ENCODE data around the gene DAND5. TPM values are rescaled to one million over a fixed set of nuclear protein-coding genes. Genes with fewer than 3 reads are reported as not detected.
A peak's percentile ranks its signal among the peaks of the same experiment; 100 is the strongest.

Gene DAND5
- total and polyA plus RNA-seq, 2 of the 13 experiments (the other 11 are each of a cell fraction or from before 2014, with no cell fraction given): 0.04 TPM; not detected in 1

DNA sequence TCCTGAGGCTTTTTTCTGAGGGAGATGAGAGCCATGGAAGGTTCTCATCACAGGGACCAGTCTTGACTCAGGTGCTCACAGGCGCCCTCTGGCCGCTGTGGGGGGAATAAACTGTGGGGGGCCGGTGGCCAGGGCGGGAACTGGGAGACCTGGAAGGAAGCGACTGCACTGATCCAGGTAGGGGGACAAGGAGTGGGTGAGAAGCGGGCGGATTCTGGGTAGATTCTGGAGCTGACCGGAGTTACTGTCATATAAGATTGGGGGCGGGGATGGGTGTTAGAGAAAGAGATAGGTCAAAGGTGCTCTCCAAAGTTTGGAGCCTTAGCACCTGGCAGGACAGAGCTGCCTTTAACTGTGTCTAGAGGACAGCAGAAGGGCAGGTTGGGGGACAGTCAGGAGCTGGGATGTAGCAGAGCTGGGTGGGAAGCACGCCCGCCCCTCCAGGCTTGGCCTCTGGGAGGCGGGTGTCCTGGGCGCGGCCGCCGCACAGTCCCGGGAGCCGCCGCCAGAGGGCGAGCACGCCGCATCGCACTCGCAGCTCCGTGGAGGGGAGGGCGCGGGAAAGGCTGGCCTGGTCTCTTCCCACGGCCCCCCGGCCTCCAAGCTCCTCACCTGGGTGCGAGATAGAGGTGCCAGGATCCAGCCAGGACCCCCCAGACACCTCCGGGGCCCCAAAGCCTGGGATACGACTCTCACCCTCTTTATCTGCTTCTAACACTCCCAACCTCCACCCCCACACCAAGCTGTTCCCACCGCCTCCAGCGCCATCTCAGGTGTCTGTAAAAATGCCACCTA, 4.2 kb upstream of the DAND5 start (continued):
- TF ChIP-seq, protein P1, sequence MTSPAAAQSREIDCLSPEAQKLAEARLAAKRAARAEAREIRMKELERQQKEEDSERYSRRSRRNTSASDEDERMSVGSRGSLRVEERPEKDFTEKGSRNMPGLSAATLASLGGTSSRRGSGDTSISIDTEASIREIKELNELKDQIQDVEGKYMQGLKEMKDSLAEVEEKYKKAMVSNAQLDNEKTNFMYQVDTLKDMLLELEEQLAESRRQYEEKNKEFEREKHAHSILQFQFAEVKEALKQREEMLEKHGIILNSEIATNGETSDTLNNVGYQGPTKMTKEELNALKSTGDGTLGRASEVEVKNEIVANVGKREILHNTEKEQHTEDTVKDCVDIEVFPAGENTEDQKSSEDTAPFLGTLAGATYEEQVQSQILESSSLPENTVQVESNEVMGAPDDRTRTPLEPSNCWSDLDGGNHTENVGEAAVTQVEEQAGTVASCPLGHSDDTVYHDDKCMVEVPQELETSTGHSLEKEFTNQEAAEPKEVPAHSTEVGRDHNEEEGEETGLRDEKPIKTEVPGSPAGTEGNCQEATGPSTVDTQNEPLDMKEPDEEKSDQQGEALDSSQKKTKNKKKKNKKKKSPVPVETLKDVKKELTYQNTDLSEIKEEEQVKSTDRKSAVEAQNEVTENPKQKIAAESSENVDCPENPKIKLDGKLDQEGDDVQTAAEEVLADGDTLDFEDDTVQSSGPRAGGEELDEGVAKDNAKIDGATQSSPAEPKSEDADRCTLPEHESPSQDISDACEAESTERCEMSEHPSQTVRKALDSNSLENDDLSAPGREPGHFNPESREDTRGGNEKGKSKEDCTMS (CRISPR knock-in tag; conservative IDR thresholded peaks at IDR 0.05): no peak
- TF ChIP-seq ZNF282 (IDR thresholded peaks at IDR 0.05; ENCODE audit: partially characterized antibody): no peak
- no peak for TF ChIP-seq ZNF235 (CRISPR knock-in tag; IDR thresholded peaks at IDR 0.05; ENCODE audit: borderline replicate concordance)
- 0 out of 2 replicates have a peak, but pooled peaks have one; percentile 29 for TF ChIP-seq ZBTB7A (CRISPR knock-in tag; IDR thresholded peaks at IDR 0.05)
- TF ChIP-seq, protein P2, sequence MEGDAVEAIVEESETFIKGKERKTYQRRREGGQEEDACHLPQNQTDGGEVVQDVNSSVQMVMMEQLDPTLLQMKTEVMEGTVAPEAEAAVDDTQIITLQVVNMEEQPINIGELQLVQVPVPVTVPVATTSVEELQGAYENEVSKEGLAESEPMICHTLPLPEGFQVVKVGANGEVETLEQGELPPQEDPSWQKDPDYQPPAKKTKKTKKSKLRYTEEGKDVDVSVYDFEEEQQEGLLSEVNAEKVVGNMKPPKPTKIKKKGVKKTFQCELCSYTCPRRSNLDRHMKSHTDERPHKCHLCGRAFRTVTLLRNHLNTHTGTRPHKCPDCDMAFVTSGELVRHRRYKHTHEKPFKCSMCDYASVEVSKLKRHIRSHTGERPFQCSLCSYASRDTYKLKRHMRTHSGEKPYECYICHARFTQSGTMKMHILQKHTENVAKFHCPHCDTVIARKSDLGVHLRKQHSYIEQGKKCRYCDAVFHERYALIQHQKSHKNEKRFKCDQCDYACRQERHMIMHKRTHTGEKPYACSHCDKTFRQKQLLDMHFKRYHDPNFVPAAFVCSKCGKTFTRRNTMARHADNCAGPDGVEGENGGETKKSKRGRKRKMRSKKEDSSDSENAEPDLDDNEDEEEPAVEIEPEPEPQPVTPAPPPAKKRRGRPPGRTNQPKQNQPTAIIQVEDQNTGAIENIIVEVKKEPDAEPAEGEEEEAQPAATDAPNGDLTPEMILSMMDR (CRISPR knock-in tag; IDR thresholded peaks at IDR 0.05): peak; percentile 85
- no peak for TF ChIP-seq ZBTB8A (CRISPR knock-in tag; IDR thresholded peaks at IDR 0.05; ENCODE audit: borderline replicate concordance, low read depth)
- no peak for TF ChIP-seq ZNF232 (CRISPR knock-in tag; IDR thresholded peaks at IDR 0.05; ENCODE audit: borderline replicate concordance)
- no peak for TF ChIP-seq ZSCAN29 (CRISPR knock-in tag; conservative IDR thresholded peaks at IDR 0.05)
- no peak for TF ChIP-seq TEAD2 (CRISPR knock-in tag; IDR thresholded peaks at IDR 0.05)
- TF ChIP-seq, protein P3, sequence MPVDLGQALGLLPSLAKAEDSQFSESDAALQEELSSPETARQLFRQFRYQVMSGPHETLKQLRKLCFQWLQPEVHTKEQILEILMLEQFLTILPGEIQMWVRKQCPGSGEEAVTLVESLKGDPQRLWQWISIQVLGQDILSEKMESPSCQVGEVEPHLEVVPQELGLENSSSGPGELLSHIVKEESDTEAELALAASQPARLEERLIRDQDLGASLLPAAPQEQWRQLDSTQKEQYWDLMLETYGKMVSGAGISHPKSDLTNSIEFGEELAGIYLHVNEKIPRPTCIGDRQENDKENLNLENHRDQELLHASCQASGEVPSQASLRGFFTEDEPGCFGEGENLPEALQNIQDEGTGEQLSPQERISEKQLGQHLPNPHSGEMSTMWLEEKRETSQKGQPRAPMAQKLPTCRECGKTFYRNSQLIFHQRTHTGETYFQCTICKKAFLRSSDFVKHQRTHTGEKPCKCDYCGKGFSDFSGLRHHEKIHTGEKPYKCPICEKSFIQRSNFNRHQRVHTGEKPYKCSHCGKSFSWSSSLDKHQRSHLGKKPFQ (CRISPR knock-in tag; IDR thresholded peaks at IDR 0.05; ENCODE audit: insufficient replicate concordance): peak; percentile 91
- peak; percentile 83 for TF ChIP-seq STAG1 (CRISPR knock-in tag; IDR thresholded peaks at IDR 0.05)
- TF ChIP-seq ZNF33A (CRISPR knock-in tag; IDR thresholded peaks at IDR 0.05; ENCODE audit: borderline replicate concordance): no peak
- TF ChIP-seq ZNF629 (CRISPR knock-in tag; conservative IDR thresholded peaks at IDR 0.05): peak; percentile 12; the same call in 1 of the 2 replicates
- TF ChIP-seq, protein P4, sequence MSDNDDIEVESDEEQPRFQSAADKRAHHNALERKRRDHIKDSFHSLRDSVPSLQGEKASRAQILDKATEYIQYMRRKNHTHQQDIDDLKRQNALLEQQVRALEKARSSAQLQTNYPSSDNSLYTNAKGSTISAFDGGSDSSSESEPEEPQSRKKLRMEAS (IDR thresholded peaks at IDR 0.05): peak; percentile 54; the same call in 1 of the 2 replicates
- peak; percentile 76 for TF ChIP-seq ZFX (CRISPR knock-in tag; IDR thresholded peaks at IDR 0.05; ENCODE audit: low read depth)
- 0 out of 2 replicates have a peak, but pooled peaks have one; percentile 28 for TF ChIP-seq NR2F2 (IDR thresholded peaks at IDR 0.05; ENCODE audit: borderline replicate concordance, low read depth)
- TF ChIP-seq ZFP36L2 (CRISPR knock-in tag; IDR thresholded peaks at IDR 0.05): no peak
- TF ChIP-seq ZNF614 (CRISPR knock-in tag; IDR thresholded peaks at IDR 0.05; ENCODE audit: borderline replicate concordance): peak; percentile 52; the same call in 1 of the 2 replicates
- peak; percentile 51; the same call in 1 of the 2 replicates for TF ChIP-seq BORCS8-MEF2B (CRISPR knock-in tag; IDR thresholded peaks at IDR 0.05)
- no peak for TF ChIP-seq ETV5 (CRISPR knock-in tag; IDR thresholded peaks at IDR 0.05; ENCODE audit: borderline replicate concordance)
- TF ChIP-seq, protein P5, sequence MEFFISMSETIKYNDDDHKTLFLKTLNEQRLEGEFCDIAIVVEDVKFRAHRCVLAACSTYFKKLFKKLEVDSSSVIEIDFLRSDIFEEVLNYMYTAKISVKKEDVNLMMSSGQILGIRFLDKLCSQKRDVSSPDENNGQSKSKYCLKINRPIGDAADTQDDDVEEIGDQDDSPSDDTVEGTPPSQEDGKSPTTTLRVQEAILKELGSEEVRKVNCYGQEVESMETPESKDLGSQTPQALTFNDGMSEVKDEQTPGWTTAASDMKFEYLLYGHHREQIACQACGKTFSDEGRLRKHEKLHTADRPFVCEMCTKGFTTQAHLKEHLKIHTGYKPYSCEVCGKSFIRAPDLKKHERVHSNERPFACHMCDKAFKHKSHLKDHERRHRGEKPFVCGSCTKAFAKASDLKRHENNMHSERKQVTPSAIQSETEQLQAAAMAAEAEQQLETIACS (CRISPR knock-in tag; IDR thresholded peaks at IDR 0.05): peak; percentile 43; the same call in 1 of the 2 replicates
- TF ChIP-seq ZNF335 (CRISPR knock-in tag; IDR thresholded peaks at IDR 0.05): peak; percentile 81; the same call in 1 of the 2 replicates
- no peak for TF ChIP-seq ZNF251 (CRISPR knock-in tag; IDR thresholded peaks at IDR 0.05)

Data from HepG2 (cell line).